ENCODE data around the gene MAP4K4.
A peak's percentile ranks its signal among the peaks of the same experiment; 100 is the strongest.

MAP4K4 gene

DNA sequence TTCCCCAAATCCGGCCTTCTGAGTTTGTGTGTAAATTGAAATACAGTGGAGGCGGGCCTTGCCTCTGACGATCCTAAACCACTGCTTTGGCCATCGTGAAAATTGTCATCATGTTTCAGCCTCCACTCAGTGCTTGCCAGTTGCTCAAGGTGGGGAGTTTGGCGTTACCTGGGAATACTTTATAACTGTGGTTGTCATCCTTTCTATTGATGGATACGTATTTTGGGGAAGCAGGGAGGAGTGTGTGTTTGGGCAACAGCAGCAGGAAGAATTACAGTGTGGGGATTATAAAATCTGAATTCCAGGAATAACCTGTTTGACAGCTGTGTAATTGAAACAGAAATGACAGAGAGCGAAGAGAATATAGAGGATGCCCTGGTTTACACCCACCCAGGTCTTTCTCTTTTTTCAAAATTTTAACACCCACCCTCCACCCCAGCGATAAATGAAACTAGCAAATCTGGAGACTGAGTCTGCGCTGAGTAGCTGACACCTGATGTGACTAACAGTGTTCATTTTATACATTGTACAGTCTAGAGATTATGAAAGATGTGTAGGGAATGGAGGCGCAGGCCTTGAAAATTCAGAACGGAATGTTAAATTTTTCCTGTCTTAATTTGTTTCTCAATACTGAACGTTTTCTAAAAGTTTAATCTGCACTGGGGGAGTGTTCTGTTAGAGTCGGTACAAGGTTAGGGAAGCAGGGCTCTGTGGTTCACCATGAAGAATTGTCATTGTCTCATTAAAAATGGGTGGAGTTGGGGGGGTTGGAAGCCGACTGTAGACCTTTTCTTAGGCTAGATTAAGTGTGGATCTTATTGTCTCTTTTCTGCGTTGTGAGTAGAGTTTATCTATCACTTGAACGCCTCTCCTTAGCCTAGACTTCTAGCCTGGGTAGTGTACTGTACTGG is 1.6 kb downstream of the MAP4K4 start:
- peak overlapping the region; percentile 81 for H3K4me3 ChIP-seq (ENCODE audit: low read depth, low read length)
- no peak for TF ChIP-seq CTCF (IDR thresholded peaks at IDR 0.05; ENCODE audit: low read depth, low read length, missing control alignments)
- in situ Hi-C loops (cut with HindIII; ENCODE audit: low sequenced_read_pairs), result no loop called here
- DNase-seq (ENCODE audit: low read depth), result no peak

- no peak for DNase-seq (ENCODE audit: low read depth)
- no peak for TF ChIP-seq CTCF (IDR thresholded peaks at IDR 0.05; ENCODE audit: low read depth, low read length, missing control alignments)
- peak overlapping the region; percentile 81 for H3K4me3 ChIP-seq (ENCODE audit: low read depth, low read length)
- in situ Hi-C loops (cut with HindIII; ENCODE audit: low sequenced_read_pairs), result no loop called here
These were observed 2.4 kb downstream of the MAP4K4 start for GRCh38 chr2:101699755-101700461.

- no peak for TF ChIP-seq CTCF (IDR thresholded peaks at IDR 0.05; ENCODE audit: low read depth, low read length, missing control alignments)
- DNase-seq (ENCODE audit: low read depth), result no peak
- in situ Hi-C loops (cut with HindIII; ENCODE audit: low sequenced_read_pairs), result no loop called here
- no peak overlapping the region for H3K4me3 ChIP-seq (ENCODE audit: low read depth, low read length)
These were observed 6.5 kb downstream of the MAP4K4 start for GRCh38 chr2:101704046-101704466.

GRCh38 chr2:101704816-101705578 is 7.5 kb downstream of the MAP4K4 start:
- TF ChIP-seq CTCF (IDR thresholded peaks at IDR 0.05; ENCODE audit: low read depth, low read length, missing control alignments), result no peak
- no peak overlapping the region for H3K4me3 ChIP-seq (ENCODE audit: low read depth, low read length)
- in situ Hi-C loops (cut with HindIII; ENCODE audit: low sequenced_read_pairs), result no loop called here
- DNase-seq (ENCODE audit: low read depth), result no peak

GRCh38 chr2:101706121-101706818 is 8.8 kb downstream of the MAP4K4 start:
- in situ Hi-C loops (cut with HindIII; ENCODE audit: low sequenced_read_pairs), result no loop called here
- H3K4me3 ChIP-seq (ENCODE audit: low read depth, low read length), result no peak overlapping the region
- DNase-seq (ENCODE audit: low read depth), result no peak
- no peak for TF ChIP-seq CTCF (IDR thresholded peaks at IDR 0.05; ENCODE audit: low read depth, low read length, missing control alignments)

GRCh38 chr2:101706819-101707177 is 9.3 kb downstream of the MAP4K4 start:
- no peak for DNase-seq (ENCODE audit: low read depth)
- no peak overlapping the region for H3K4me3 ChIP-seq (ENCODE audit: low read depth, low read length)
- in situ Hi-C loops (cut with HindIII; ENCODE audit: low sequenced_read_pairs), result no loop called here
- no peak for TF ChIP-seq CTCF (IDR thresholded peaks at IDR 0.05; ENCODE audit: low read depth, low read length, missing control alignments)

All from astrocyte of the cerebellum (primary cell).